WERI-Rb-1 (cell line): Measurements from ENCODE around the gene PCYT1A.

ENCODE experiments used
- DNase-seq: peaks from one replicate; pipeline ENCODE4 v3.0.0-alpha.2; 2020
- H3K27ac ChIP-seq: fragments of 250-450 bp; sonication (Bioruptor Pico); 2 replicates; pipeline ENCODE4 v1.5.1; 2020; ENCODE audit warnings: mild to moderate bottlenecking, moderate library complexity
- H3K27me3 ChIP-seq: fragments of 250-450 bp; sonication (Bioruptor Pico); 2 replicates; pipeline ENCODE4 v1.5.1; 2021; ENCODE audit warnings: mild to moderate bottlenecking, low read depth, moderate library complexity; ENCODE audit not compliant: insufficient read depth, severe bottlenecking
- H3K36me3 ChIP-seq: fragments of 250-450 bp; sonication (Bioruptor Pico); 2 replicates; pipeline ENCODE4 v1.5.1; 2020; ENCODE audit warnings: mild to moderate bottlenecking, moderate library complexity
- H3K4me3 ChIP-seq: 2 replicates; pipeline ENCODE4 v1.5.1; 2011; ENCODE audit warnings: low read depth, mild to moderate bottlenecking, control low read depth, low read length
- H3K9me3 ChIP-seq: fragments of 250-450 bp; sonication (Bioruptor Pico); 2 replicates; pipeline ENCODE4 v1.5.1; 2021; ENCODE audit warnings: mild to moderate bottlenecking, moderate library complexity; ENCODE audit not compliant: severe bottlenecking
- TF ChIP-seq, protein P1 (sequence below): IDR thresholded peaks from 2 replicates; pipeline ENCODE4 v1.5.1; 2011; ENCODE audit warnings: low read depth, mild to moderate bottlenecking, control low read depth, inconsistent platforms, low read length

Gene PCYT1A

GRCh38 chr3:196287440-196288140 lies at the start of gene PCYT1A:
PCYT1A (minus strand) TSS chr3:196287726; CDS start chr3:196270531, 17,195 bp downstream.
- peak within 1 kb of the TSS; percentile 79 for H3K27ac ChIP-seq
- no peaks in the 10 kb centered on the region for H3K36me3 ChIP-seq
- TF ChIP-seq, protein P1, sequence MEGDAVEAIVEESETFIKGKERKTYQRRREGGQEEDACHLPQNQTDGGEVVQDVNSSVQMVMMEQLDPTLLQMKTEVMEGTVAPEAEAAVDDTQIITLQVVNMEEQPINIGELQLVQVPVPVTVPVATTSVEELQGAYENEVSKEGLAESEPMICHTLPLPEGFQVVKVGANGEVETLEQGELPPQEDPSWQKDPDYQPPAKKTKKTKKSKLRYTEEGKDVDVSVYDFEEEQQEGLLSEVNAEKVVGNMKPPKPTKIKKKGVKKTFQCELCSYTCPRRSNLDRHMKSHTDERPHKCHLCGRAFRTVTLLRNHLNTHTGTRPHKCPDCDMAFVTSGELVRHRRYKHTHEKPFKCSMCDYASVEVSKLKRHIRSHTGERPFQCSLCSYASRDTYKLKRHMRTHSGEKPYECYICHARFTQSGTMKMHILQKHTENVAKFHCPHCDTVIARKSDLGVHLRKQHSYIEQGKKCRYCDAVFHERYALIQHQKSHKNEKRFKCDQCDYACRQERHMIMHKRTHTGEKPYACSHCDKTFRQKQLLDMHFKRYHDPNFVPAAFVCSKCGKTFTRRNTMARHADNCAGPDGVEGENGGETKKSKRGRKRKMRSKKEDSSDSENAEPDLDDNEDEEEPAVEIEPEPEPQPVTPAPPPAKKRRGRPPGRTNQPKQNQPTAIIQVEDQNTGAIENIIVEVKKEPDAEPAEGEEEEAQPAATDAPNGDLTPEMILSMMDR: no peak
- peak within 1 kb of the TSS; percentile 73 for H3K4me3 ChIP-seq
- DNase-seq: peak; percentile 80
- H3K9me3 ChIP-seq: no peaks in the 10 kb centered on the region
- no peaks in the 10 kb centered on the region for H3K27me3 ChIP-seq

DNA sequence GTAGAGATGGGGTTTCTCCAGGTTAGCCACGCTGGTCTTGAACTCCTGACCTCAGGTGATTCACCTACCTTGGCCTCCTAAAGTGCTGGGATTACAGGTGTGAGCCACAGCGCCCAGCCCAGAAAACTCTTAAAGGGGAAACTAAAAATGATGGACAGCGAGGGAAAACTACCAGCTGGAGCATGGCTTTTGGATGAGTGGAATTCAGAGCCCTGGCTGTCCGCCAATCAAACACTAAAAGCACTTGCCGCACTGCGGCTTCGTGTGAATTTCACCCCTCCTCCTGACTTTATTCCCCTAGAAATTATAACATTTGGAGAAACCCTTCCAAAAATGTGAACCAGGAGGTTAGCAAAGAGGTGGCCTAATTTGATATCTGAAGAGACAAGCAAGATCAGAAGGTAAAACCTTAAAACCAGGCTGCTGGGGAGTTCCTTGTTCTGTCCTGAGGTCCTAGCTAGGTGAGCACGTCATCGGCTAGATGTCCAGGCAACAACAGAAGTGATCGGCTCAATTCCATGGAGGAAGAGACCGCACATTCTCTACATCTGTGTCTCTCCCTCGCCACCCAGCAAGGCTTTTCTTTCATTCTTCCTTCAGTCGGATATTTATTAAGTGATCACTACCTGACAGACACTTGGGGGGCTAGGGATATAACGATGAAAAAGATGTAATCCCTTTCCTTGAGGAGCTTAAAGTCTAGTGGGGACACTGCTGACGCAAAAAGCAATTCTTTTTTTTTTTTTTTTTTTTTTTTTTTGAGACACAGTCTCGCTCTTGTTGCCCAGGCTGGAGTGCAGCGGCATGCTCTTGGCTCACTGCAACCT lies 49.0 kb upstream of the PCYT1A start:
- DNase-seq: no peak
- TF ChIP-seq, protein P1: no peak

DNA sequence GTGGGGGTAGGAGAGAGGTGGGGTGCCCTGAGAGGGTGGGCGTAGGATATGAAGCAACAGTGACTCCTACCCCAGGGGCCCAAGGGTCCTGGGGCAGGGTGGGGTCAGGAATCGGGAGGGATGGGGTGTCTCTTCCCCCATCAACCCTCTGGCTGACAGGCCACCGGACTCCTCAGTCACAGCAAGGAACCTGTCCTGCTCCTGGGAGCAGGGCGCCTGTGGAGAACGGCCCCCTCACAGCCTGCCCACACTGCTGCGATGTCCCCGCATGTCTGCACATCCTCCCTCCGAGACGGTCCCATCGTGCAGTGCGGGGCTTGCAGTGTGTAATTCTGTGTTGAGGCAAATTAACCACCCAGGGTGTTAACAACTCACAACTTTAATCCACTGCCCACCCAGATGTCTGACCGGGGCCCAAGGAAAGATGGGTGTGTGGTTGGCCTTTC lies 48.0 kb upstream of the PCYT1A start:
- DNase-seq: no peak
- TF ChIP-seq, protein P1: no peak
- Histone ChIP-seq H3K27me3 (no peaks in the 10 kb centered on the region), H3K9me3 (no peaks in the 10 kb centered on the region), H3K27ac (no peak overlapping the region), H3K36me3 (no peaks in the 10 kb centered on the region), H3K4me3 (no peak overlapping the region)

More for the DNA sequence above, 49.0 kb upstream of the PCYT1A start:
- no peaks in the 10 kb centered on the region for H3K9me3 ChIP-seq
- H3K36me3 ChIP-seq: no peaks in the 10 kb centered on the region
- no peak overlapping the region for H3K4me3 ChIP-seq
- H3K27me3 ChIP-seq: no peaks in the 10 kb centered on the region
- H3K27ac ChIP-seq: no peak overlapping the region

GRCh38 chr3:196334982-196335381 lies 47.5 kb upstream of the PCYT1A start:
- TF ChIP-seq, protein P1: no peak
- H3K9me3 ChIP-seq: no peaks in the 10 kb centered on the region
- DNase-seq: no peak
- no peaks in the 10 kb centered on the region for H3K36me3 ChIP-seq
- H3K4me3 ChIP-seq: no peak overlapping the region
- H3K27ac ChIP-seq: no peak overlapping the region
- H3K27me3 ChIP-seq: no peaks in the 10 kb centered on the region

DNA sequence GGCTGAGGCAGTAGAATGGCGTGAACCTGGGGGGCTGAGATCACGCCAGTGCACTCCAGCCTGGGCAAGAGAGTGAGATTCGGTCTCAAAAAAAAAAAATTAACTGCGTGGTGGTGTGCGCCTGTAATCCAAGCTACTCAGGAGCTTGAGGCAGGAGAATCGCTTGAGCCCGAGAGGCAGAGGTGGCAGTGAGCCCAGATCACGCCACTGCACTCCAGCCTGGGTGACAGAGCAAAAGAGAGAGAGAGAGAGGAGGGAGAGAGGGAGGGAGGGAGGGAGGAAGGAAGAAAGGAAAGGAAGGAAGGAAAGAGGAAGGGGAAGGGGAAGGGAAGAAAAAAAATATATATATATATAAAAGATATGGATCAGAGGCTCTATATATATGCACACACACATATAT lies 44.6 kb upstream of the PCYT1A start:
- TF ChIP-seq, protein P1: no peak
- DNase-seq: no peak
- Histone ChIP-seq H3K36me3 (no peaks in the 10 kb centered on the region), H3K9me3 (no peaks in the 10 kb centered on the region), H3K27ac (no peak overlapping the region), H3K4me3 (no peak overlapping the region), H3K27me3 (no peaks in the 10 kb centered on the region)
